ENCODE data around the gene DOK3. TPM values are rescaled to one million over a fixed set of nuclear protein-coding genes. Genes with fewer than 3 reads are reported as not detected.

The DOK3 gene
- total and polyA plus RNA-seq, 4 donors, result 3.4 to 15.8 (median 8.9) TPM

DNA sequence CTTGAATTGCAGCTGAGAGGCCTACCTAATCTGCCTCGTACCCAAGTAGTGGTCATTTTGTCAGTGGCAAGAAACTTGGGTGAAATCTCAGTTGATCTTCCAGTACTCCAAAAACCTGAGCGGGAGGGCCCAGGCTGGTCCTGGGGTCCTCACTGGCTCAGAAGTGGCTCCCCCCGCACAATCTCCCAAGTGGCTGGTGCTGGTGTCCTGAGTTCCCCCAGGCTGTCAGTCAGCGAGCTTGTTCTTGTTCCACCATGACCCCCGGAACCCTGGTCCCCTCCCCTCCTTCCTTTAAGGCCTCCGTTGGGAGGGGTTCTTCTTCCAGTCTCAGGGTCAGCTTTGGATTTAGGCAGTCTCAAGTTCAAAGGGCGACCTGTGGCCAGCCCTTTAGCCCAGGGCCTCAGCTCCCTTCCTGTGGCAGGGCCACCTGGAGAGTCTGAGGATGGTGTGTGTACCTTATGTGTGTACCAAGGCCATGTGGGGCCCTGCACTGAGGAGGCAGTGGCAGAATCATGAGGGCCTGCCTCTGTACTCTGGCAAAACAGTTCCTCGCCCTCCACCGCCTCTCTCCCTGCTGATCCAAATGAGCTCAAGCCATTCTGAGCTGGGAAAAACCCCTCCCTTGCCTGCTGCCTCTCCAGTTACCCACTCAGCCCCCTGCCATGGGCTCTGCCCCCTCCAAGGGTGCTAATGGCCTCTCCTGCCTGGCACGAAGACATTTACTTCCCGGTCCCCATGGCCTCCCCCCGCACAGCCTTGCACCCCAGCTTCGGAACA lies 31.7 kb downstream of the DOK3 start:
- DNase-seq (ENCODE audit: low read depth in 4 of 6, low spot score in 6 of 6), result no peak
- no peak overlapping the region for H3K27ac ChIP-seq (ENCODE audit: low read depth, low read length)
- peaks cover 31% of the 10 kb centered on the region for H3K4me1 ChIP-seq (ENCODE audit: control insufficient read depth, insufficient read depth, low read length)
- no peaks in the 10 kb centered on the region for H3K27me3 ChIP-seq (ENCODE audit: control insufficient read depth, insufficient read depth, low read length)
- WGBS (ENCODE audit: insufficient coverage), result 86% methylated on average over 10 of the region's 13 CpGs
- H3K36me3 ChIP-seq (ENCODE audit: control insufficient read depth, insufficient read depth, low read length), result peaks cover 14% of the 10 kb centered on the region
- H3K9me3 ChIP-seq (ENCODE audit: control insufficient read depth, insufficient read depth, low read length), result no peaks in the 10 kb centered on the region
- H3K4me3 ChIP-seq (ENCODE audit: low read depth, low read length), result no peak overlapping the region

- H3K9me3 ChIP-seq (ENCODE audit: control insufficient read depth, insufficient read depth, low read length), result no peaks in the 10 kb centered on the region
- peaks cover 16% of the 10 kb centered on the region for H3K36me3 ChIP-seq (ENCODE audit: control insufficient read depth, insufficient read depth, low read length)
- no peaks in the 10 kb centered on the region for H3K27me3 ChIP-seq (ENCODE audit: control insufficient read depth, insufficient read depth, low read length)
- WGBS (ENCODE audit: insufficient coverage), result 87% methylated on average over 16 of the region's 18 CpGs
- H3K27ac ChIP-seq (ENCODE audit: low read depth, low read length), result no peak overlapping the region
- no peak overlapping the region for H3K4me3 ChIP-seq (ENCODE audit: low read depth, low read length)
- H3K4me1 ChIP-seq (ENCODE audit: control insufficient read depth, insufficient read depth, low read length), result peaks cover 41% of the 10 kb centered on the region
- DNase-seq (ENCODE audit: low read depth in 4 of 6, low spot score in 6 of 6), result no peak
Measured at GRCh38 chr5:177476531-177477233, 32.9 kb downstream of the DOK3 start.

GRCh38 chr5:177475563-177476427 lies 33.8 kb downstream of the DOK3 start:
- no peak for DNase-seq (ENCODE audit: low read depth in 4 of 6, low spot score in 6 of 6)
- H3K9me3 ChIP-seq (ENCODE audit: control insufficient read depth, insufficient read depth, low read length), result no peaks in the 10 kb centered on the region
- no peak overlapping the region for H3K27ac ChIP-seq (ENCODE audit: low read depth, low read length)
- peaks cover 21% of the 10 kb centered on the region for H3K36me3 ChIP-seq (ENCODE audit: control insufficient read depth, insufficient read depth, low read length)
- no peak overlapping the region for H3K4me3 ChIP-seq (ENCODE audit: low read depth, low read length)
- H3K4me1 ChIP-seq (ENCODE audit: control insufficient read depth, insufficient read depth, low read length), result peaks cover 50% of the 10 kb centered on the region
- WGBS (ENCODE audit: insufficient coverage), result 51% methylated on average over 3 of the region's 11 CpGs
- no peaks in the 10 kb centered on the region for H3K27me3 ChIP-seq (ENCODE audit: control insufficient read depth, insufficient read depth, low read length)

DNA sequence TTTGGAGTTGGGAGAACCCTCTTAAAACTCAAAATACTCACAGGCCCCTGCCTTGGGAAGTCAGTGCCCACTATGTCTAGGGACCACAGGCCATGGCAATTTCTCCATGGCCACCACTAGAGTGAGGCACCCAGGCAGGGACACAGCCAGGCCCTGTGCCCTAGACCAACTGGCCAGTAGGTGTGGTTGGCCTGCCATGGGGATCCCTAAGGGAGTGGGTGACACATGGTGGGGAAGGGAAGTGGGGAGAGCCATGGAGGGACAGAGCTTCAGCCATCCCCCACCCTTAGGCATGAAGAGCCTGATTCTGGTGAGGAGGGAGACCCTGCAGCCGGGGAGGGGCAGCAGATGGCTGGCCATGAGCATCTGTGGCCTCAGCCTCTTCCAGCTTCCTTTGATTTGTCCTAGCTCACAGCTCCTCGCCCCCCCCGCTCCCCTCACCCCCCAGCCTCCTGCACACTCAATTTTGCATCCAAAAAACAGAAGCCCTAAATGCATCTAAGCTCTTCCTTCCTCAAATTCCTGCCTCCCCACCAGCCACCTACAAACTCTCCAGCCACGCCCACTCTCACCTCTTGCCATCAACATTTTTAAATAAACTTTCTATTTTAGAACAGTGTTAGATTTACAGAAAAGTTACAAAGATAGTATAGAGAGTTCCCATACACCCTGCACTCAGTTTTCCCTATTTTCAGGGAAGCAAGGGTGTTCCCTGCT lies 34.6 kb downstream of the DOK3 start:
- peaks cover 54% of the 10 kb centered on the region for H3K4me1 ChIP-seq (ENCODE audit: control insufficient read depth, insufficient read depth, low read length)
- H3K4me3 ChIP-seq (ENCODE audit: low read depth, low read length), result no peak overlapping the region
- DNase-seq (ENCODE audit: low read depth in 4 of 6, low spot score in 6 of 6), result no peak
- no peaks in the 10 kb centered on the region for H3K9me3 ChIP-seq (ENCODE audit: control insufficient read depth, insufficient read depth, low read length)
- whole genome bisulfite sequencing (ENCODE audit: insufficient coverage), result 10% methylated on average over 1 of the region's 4 CpGs
- no peak overlapping the region for H3K27ac ChIP-seq (ENCODE audit: low read depth, low read length)
- H3K36me3 ChIP-seq (ENCODE audit: control insufficient read depth, insufficient read depth, low read length), result peaks cover 29% of the 10 kb centered on the region
- no peaks in the 10 kb centered on the region for H3K27me3 ChIP-seq (ENCODE audit: control insufficient read depth, insufficient read depth, low read length)

GRCh38 chr5:177474002-177474476 lies 35.6 kb downstream of the DOK3 start:
- peaks cover 36% of the 10 kb centered on the region for H3K36me3 ChIP-seq (ENCODE audit: control insufficient read depth, insufficient read depth, low read length)
- no peak overlapping the region for H3K27ac ChIP-seq (ENCODE audit: low read depth, low read length)
- H3K27me3 ChIP-seq (ENCODE audit: control insufficient read depth, insufficient read depth, low read length), result no peaks in the 10 kb centered on the region
- no peaks in the 10 kb centered on the region for H3K9me3 ChIP-seq (ENCODE audit: control insufficient read depth, insufficient read depth, low read length)
- 31% methylated on average over 7 of the region's 7 CpGs for WGBS (ENCODE audit: insufficient coverage)
- H3K4me3 ChIP-seq (ENCODE audit: low read depth, low read length), result no peak overlapping the region
- H3K4me1 ChIP-seq (ENCODE audit: control insufficient read depth, insufficient read depth, low read length), result peaks cover 54% of the 10 kb centered on the region
- no peak for DNase-seq (ENCODE audit: low read depth in 4 of 6, low spot score in 6 of 6)

- Histone ChIP-seq H3K4me1 (ENCODE audit: control insufficient read depth, insufficient read depth, low read length) (peaks cover 54% of the 10 kb centered on the region), H3K9me3 (ENCODE audit: control insufficient read depth, insufficient read depth, low read length) (no peaks in the 10 kb centered on the region), H3K27ac (ENCODE audit: low read depth, low read length) (peak within 1 kb of the TSS; percentile 35), H3K27me3 (ENCODE audit: control insufficient read depth, insufficient read depth, low read length) (no peaks in the 10 kb centered on the region), H3K4me3 (ENCODE audit: low read depth, low read length) (peak within 1 kb of the TSS; percentile 67), H3K36me3 (ENCODE audit: control insufficient read depth, insufficient read depth, low read length) (peaks cover 40% of the 10 kb centered on the region)
- WGBS (ENCODE audit: insufficient coverage), result 0% methylated on average over 57 of the region's 69 CpGs
- DNase-seq (ENCODE audit: low read depth in 4 of 6, low spot score in 6 of 6), result peak in 2 of 6 donors; percentile 92
Measured at GRCh38 chr5:177473443-177474001, 36.1 kb downstream of the DOK3 start, which contains the start of gene DBN1. DBN1 (minus strand) TSS chr5:177473634; CDS start chr5:177473521, 113 bp downstream.

DNA sequence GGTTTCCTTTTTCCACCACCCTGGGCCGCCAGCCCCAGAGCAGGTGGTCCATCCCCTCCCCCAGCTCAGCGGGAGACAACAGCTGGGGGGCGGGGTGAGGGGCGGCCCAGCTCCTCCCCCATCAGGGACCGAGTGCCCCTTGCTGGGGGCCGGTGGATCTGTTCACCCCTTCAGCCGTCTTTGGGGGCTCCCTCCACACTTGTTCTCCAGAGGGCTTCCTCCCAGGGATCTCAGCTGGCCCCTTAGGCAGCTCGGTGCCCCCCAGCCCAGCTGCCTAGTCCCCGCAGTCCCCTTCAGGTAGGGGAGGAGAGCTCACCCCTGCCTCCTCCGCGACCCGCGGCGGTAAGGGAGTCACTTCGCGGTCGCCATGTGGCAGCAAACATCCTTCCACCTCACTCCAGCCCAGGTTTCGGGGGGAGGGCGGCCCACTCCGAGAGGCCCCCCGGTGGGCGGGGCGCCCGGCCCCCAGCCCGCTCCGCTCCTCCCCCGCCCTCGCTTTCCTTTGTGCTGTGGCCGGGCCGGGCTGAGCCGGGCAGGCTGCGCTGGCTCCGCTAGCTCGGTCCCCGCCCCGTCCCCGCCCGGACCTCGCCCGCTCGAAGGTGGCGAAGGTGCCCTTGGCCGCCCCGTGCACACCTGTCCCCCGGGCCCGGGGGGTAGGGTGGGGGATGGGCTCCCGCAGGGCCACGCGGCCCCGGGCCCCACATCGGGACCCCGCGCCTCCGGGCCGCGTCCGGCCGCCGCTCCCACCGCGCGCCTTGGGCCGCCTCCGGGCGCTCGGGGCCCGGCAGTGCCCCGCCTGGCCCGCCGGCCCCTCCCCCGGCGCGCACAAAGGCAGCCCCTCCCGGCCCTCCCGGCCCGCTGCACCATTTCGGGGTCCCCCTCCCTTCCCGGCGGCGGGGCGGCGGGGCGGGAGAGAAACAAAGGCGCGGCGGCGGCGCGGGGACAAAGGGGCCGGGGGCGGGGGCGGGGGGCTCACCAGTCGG lies 36.9 kb downstream of the DOK3 start:
- Histone ChIP-seq H3K27me3 (ENCODE audit: control insufficient read depth, insufficient read depth, low read length) (no peaks in the 10 kb centered on the region), H3K27ac (ENCODE audit: low read depth, low read length) (peak overlapping the region; percentile 35), H3K4me1 (ENCODE audit: control insufficient read depth, insufficient read depth, low read length) (peaks cover 54% of the 10 kb centered on the region), H3K4me3 (ENCODE audit: low read depth, low read length) (peak overlapping the region; percentile 67), H3K9me3 (ENCODE audit: control insufficient read depth, insufficient read depth, low read length) (no peaks in the 10 kb centered on the region), H3K36me3 (ENCODE audit: control insufficient read depth, insufficient read depth, low read length) (peaks cover 48% of the 10 kb centered on the region)
- WGBS (ENCODE audit: insufficient coverage), result under 1% methylated on average over 92 of the region's 93 CpGs
- peak in 2 of 6 donors; percentile 79 for DNase-seq (ENCODE audit: low read depth in 4 of 6, low spot score in 6 of 6)

Data from spinal cord (tissue), 10 donors.